Mesendoderm (in vitro differentiated cells): ENCODE results near the gene TBC1D17.
A peak's percentile ranks its signal among the peaks of the same experiment; 100 is the strongest.

Experiments used
- DNase-seq: peaks from one replicate; pipeline ENCODE4 v3.0.0; 2013
- H2AK5ac ChIP-seq: 2 replicates; pipeline ENCODE4 v1.6.1; 2013; ENCODE audit warnings: low read length, inconsistent platforms
- H2BK120ac ChIP-seq: 2 replicates; pipeline ENCODE4 v1.6.1; 2013; ENCODE audit warnings: low read depth, mild to moderate bottlenecking, low read length, moderate library complexity, mixed read lengths
- H2BK15ac ChIP-seq: replicated peaks from 2 replicates; pipeline ENCODE4 v1.6.1; 2013; ENCODE audit warnings: low read depth, mild to moderate bottlenecking, moderate library complexity
- H2BK5ac ChIP-seq: 2 replicates; pipeline ENCODE4 v1.6.1; 2013; ENCODE audit warnings: low read length, inconsistent platforms
- H3K18ac ChIP-seq: 2 replicates; pipeline ENCODE4 v1.6.1; 2013; ENCODE audit warnings: mild to moderate bottlenecking, low read length, mixed read lengths
- H3K23ac ChIP-seq: one replicate; pipeline ENCODE4 v1.6.1; 2013; ENCODE audit warnings: low read length
- H3K27ac ChIP-seq: 2 replicates; pipeline ENCODE4 v1.5.1; 2013; ENCODE audit warnings: low read depth, mild to moderate bottlenecking, inconsistent platforms, low read length, moderate library complexity
- H3K27me3 ChIP-seq: 2 replicates; pipeline ENCODE4 v1.6.1; 2013; ENCODE audit warnings: low read length, control low read depth, mild to moderate bottlenecking, inconsistent platforms; ENCODE audit not compliant: insufficient read depth, poor library complexity
- H3K36me3 ChIP-seq: 2 replicates; pipeline ENCODE4 v1.6.1; 2013; ENCODE audit warnings: low read length, inconsistent platforms; ENCODE audit not compliant: control insufficient read depth, insufficient read depth
- H3K4ac ChIP-seq: one replicate; pipeline ENCODE4 v1.6.1; 2013; ENCODE audit warnings: low read depth, mild to moderate bottlenecking, low read length, moderate library complexity
- H3K4me1 ChIP-seq: 2 replicates; pipeline ENCODE4 v1.6.1; 2013; ENCODE audit warnings: low read depth, low read length, inconsistent platforms; ENCODE audit not compliant: control insufficient read depth
- H3K4me2 ChIP-seq: 2 replicates; pipeline ENCODE4 v1.6.1; 2013; ENCODE audit warnings: low read length
- H3K4me3 ChIP-seq: 2 replicates; pipeline ENCODE4 v1.5.1; 2013; ENCODE audit warnings: mild to moderate bottlenecking, low read length
- H3K56ac ChIP-seq: one replicate; pipeline ENCODE4 v1.6.1; 2013; ENCODE audit warnings: low read length
- H3K79me1 ChIP-seq: 2 replicates; pipeline ENCODE4 v1.6.1; 2013; ENCODE audit warnings: low read length, inconsistent platforms
- H3K79me2 ChIP-seq: 2 replicates; pipeline ENCODE4 v1.6.1; 2013; ENCODE audit warnings: mild to moderate bottlenecking, low read length; ENCODE audit not compliant: control insufficient read depth, insufficient read depth
- H3K9ac ChIP-seq: 2 replicates; pipeline ENCODE4 v1.6.1; 2013; ENCODE audit warnings: low read length, inconsistent platforms
- H4K5ac ChIP-seq: one replicate; pipeline ENCODE4 v1.6.1; 2013; ENCODE audit warnings: low read length
- H4K8ac ChIP-seq: one replicate; pipeline ENCODE4 v1.6.1; 2013; ENCODE audit warnings: low read depth, mild to moderate bottlenecking, control low read depth, low read length, moderate library complexity
- WGBS: extraction: QIAGEN DNeasy Blood & Tissue Kit; methylation state at CpG from one replicate; pipeline ENCODE4 v1.1.7; 2013; ENCODE audit warnings: low lambda C conversion rate, missing lambda C conversion rate; ENCODE audit not compliant: insufficient coverage; ENCODE audit errors: extremely low coverage; 5-methylcytosine and 5-hydroxymethylcytosine counted together

Gene TBC1D17

DNA sequence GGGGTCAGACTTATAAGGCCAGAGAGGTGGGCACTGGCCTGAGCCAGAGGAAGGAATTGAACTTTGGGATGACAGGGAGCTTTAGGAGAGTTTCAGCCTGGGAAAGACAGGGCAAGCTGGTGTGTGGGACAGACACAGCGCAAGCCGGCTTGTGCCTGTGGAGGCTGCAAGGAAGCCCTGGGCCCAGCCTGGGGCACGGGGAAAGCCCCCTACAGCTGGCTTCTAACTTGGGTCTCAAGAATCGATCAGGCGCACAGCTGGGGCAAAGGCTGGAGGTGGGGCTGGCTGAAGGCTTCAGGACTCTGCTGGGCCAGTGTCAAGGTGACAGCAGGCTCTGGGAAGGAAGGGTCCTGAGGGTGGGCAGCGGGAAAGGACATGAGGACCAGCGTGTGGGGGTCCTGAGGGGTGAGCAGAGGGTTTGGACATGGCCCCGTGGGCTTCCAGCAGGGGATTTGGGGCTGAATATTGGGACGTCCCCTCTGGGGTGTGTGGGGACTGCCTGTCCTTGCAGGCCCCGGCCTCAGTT is 23.6 kb upstream of the TBC1D17 start:
- Histone ChIP-seq H4K5ac (no peak overlapping the region), H2AK5ac (no peak overlapping the region), H4K8ac (no peak overlapping the region), H3K4me2 (no peak overlapping the region), H3K27ac (no peak overlapping the region), H3K4me1 (peaks cover 8% of the 10 kb centered on the region), H2BK15ac (no peak overlapping the region), H3K9ac (peak overlapping the region; percentile 44), H3K4me3 (no peak overlapping the region), H3K56ac (peak overlapping the region; percentile 60), H3K27me3 (no peaks in the 10 kb centered on the region), H3K79me1 (peaks cover 27% of the 10 kb centered on the region), H3K4ac (no peak overlapping the region), H3K18ac (no peak overlapping the region), H3K23ac (no peak overlapping the region), H3K79me2 (peaks cover 23% of the 10 kb centered on the region), H2BK120ac (no peak overlapping the region), H3K36me3 (peaks cover 10% of the 10 kb centered on the region), H2BK5ac (no peak overlapping the region)
- no peak for DNase-seq
- no CpG with 5 or more reads among the region's 10 CpGs for WGBS

DNA sequence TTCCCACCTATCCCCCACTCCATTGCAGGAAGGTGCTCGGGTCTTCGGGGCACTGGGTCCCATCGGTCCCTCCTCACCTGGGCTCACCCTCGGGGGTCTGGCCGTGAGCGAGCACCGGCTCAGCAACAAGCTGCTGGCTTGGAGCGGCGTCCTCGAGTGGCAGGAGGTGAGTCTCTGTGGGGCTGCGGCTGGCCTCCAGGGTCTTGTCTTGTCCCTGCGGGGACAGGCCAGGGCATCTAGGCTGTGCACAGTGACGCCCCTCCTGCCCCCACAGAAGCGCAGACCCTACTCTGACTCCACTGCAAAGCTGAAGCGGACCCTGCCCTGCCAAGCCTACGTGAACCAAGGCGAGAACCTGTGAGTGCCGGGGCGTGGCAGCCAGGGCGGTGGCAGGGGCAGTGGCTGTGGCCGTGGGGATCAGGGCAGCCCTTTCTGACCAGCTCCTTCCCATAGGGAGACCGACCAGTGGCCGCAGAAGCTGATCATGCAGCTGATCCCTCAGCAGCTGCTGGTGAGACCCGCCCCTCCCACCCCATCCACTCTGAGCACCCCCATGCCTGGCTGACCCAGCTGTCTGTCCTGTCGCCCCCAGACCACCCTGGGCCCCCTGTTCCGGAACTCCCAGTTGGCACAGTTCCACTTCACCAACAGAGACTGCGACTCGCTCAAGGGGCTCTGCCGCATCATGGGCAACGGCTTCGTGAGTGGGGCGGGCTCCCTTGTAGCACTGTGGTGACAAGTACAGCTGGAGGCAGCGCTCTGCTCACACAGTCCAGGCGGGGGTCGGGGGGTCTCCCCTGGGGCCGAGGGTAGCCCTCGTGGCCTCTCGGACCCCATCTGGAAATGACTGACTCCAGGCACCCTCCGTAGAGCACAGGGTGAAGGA is 22.9 kb upstream of the TBC1D17 start:
- no peak for DNase-seq
- H2AK5ac ChIP-seq, result no peak overlapping the region
- H3K79me1 ChIP-seq, result peaks cover 23% of the 10 kb centered on the region
- peaks cover 13% of the 10 kb centered on the region for H3K36me3 ChIP-seq
- peaks cover 8% of the 10 kb centered on the region for H3K4me1 ChIP-seq
- H3K4me3 ChIP-seq, result no peak overlapping the region
- no peak overlapping the region for H3K23ac ChIP-seq
- H3K9ac ChIP-seq, result no peak overlapping the region
- H3K27ac ChIP-seq, result no peak overlapping the region
- H2BK120ac ChIP-seq, result no peak overlapping the region
- no peak overlapping the region for H4K8ac ChIP-seq
- H3K27me3 ChIP-seq, result no peaks in the 10 kb centered on the region
- H2BK5ac ChIP-seq, result no peak overlapping the region
- H3K56ac ChIP-seq, result peak overlapping the region; percentile 15
- H3K4ac ChIP-seq, result no peak overlapping the region
- no peak overlapping the region for H4K5ac ChIP-seq
- H3K18ac ChIP-seq, result no peak overlapping the region
- WGBS, result no CpG with 5 or more reads among the region's 39 CpGs
- peaks cover 23% of the 10 kb centered on the region for H3K79me2 ChIP-seq
- H3K4me2 ChIP-seq, result no peak overlapping the region
- H2BK15ac ChIP-seq, result no peak overlapping the region

DNA sequence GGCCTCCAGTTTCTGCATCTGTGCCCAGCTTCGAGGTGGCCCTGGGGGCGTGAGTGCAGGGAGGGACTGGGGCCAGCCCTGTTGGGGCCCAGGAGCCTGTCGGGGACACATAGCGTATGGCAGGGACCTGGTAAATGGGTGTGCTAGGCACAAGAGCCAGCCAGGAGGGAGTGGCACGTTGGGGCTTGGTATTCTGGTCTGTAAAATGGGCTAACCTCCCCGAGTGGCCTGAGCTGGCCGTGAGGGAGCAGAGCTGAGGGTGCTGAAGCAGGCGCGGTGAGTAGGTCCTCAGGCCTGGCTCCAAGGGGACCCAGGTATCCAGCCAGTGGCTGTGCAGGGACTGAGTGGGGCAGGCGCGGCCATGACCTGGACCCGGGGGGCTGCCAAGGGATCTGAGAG is 22.2 kb upstream of the TBC1D17 start:
- Histone ChIP-seq H2BK5ac (no peak overlapping the region), H3K23ac (no peak overlapping the region), H3K79me2 (peaks cover 23% of the 10 kb centered on the region), H3K4ac (no peak overlapping the region), H2BK120ac (no peak overlapping the region), H3K4me2 (no peak overlapping the region), H3K9ac (no peak overlapping the region), H4K8ac (no peak overlapping the region), H4K5ac (no peak overlapping the region), H3K4me1 (peaks cover 8% of the 10 kb centered on the region), H3K18ac (no peak overlapping the region), H3K4me3 (no peak overlapping the region), H3K27ac (no peak overlapping the region), H2AK5ac (no peak overlapping the region), H3K79me1 (peaks cover 21% of the 10 kb centered on the region), H2BK15ac (no peak overlapping the region), H3K56ac (no peak overlapping the region), H3K27me3 (no peaks in the 10 kb centered on the region), H3K36me3 (peaks cover 15% of the 10 kb centered on the region)
- no CpG with 5 or more reads among the region's 12 CpGs for WGBS
- no peak for DNase-seq

DNA sequence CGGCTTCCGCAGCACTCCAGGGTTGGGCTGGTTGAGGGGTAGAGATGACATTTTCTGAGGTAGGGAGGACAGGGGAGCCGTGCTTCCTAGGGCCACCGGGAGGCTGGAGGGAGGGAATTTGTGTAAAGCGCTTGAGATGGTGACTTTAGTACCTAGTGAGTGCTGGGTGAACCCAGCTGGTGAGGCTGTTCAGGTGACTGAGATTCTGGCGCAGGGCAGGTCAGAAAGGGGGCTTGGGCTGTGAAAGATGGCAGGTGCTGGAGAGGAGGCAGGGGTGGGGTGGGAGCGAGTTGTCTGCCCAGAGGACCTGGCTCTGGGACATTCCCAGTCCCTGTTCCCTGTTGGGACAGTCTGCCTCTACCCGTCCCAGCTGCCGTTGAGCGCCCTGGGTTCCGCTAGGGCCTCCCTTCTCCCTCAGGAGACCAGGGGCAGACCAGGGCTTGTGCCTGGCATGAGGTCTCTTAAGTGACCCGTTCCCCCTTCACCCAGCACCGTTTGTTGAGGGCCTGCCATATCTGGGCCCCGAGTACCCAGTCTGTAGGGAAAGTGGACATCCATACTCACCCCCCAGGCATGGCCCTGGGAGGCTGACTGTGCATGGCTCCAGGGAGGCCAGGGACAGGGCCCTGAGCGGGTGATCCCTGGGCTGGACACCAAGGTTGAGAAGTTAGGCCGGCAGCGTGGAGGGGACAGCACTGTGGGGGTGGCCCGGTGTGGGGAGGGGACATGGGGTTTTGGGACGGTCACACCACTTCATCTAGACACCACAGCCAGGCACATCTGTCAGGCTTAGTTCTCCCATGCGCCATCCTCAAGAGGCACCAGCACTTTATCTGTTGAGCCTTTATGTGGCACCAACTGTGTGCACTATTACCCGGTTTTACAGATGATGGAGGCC is 21.6 kb upstream of the TBC1D17 start:
- H3K4me3 ChIP-seq, result no peak overlapping the region
- peaks cover 23% of the 10 kb centered on the region for H3K79me2 ChIP-seq
- no peak overlapping the region for H3K4me2 ChIP-seq
- H3K4me1 ChIP-seq, result peaks cover 8% of the 10 kb centered on the region
- H2AK5ac ChIP-seq, result no peak overlapping the region
- H2BK15ac ChIP-seq, result no peak overlapping the region
- no peak overlapping the region for H4K8ac ChIP-seq
- WGBS, result no CpG with 5 or more reads among the region's 21 CpGs
- H2BK120ac ChIP-seq, result no peak overlapping the region
- no peak overlapping the region for H3K23ac ChIP-seq
- H3K9ac ChIP-seq, result no peak overlapping the region
- no peak overlapping the region for H3K18ac ChIP-seq
- no peak overlapping the region for H3K27ac ChIP-seq
- peaks cover 19% of the 10 kb centered on the region for H3K36me3 ChIP-seq
- H3K79me1 ChIP-seq, result peaks cover 21% of the 10 kb centered on the region
- no peak overlapping the region for H3K56ac ChIP-seq
- H3K27me3 ChIP-seq, result no peaks in the 10 kb centered on the region
- no peak overlapping the region for H2BK5ac ChIP-seq
- no peak overlapping the region for H3K4ac ChIP-seq
- H4K5ac ChIP-seq, result no peak overlapping the region
- DNase-seq, result no peak

DNA sequence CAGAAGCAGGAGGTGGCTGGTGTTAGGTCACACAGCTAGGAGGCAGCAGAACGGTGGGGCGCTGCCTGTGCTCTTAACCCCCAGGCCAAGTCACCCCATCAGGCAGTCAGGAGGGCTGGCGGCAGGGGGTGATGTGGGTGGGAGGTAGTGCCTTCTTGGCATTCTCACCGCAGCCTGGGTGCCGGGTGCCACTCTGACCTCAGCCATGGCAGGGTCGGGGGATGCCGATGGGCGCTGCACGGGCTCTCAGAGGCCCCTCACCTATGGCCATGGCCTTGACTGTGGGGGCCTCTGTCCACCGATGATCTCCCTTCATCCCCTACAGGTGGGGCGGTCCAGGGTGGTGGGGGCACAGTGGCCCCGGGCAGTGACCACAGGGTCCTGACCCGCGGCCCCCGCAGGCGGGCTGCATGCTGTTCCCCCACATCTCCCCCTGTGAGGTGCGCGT is 20.9 kb upstream of the TBC1D17 start:
- H2BK120ac ChIP-seq, result no peak overlapping the region
- no peak overlapping the region for H4K8ac ChIP-seq
- WGBS, result no CpG with 5 or more reads among the region's 18 CpGs
- H4K5ac ChIP-seq, result no peak overlapping the region
- no peak overlapping the region for H3K4me3 ChIP-seq
- H3K4ac ChIP-seq, result no peak overlapping the region
- peaks cover 8% of the 10 kb centered on the region for H3K4me1 ChIP-seq
- H3K4me2 ChIP-seq, result no peak overlapping the region
- H3K27me3 ChIP-seq, result no peaks in the 10 kb centered on the region
- no peak for DNase-seq
- no peak overlapping the region for H2AK5ac ChIP-seq
- no peak overlapping the region for H2BK5ac ChIP-seq
- peaks cover 21% of the 10 kb centered on the region for H3K79me1 ChIP-seq
- H3K56ac ChIP-seq, result no peak overlapping the region
- no peak overlapping the region for H3K27ac ChIP-seq
- peaks cover 19% of the 10 kb centered on the region for H3K36me3 ChIP-seq
- H3K79me2 ChIP-seq, result peaks cover 23% of the 10 kb centered on the region
- H3K18ac ChIP-seq, result no peak overlapping the region
- no peak overlapping the region for H3K9ac ChIP-seq
- no peak overlapping the region for H3K23ac ChIP-seq
- H2BK15ac ChIP-seq, result no peak overlapping the region
